Trophoblast cell (in vitro differentiated cells and primary cell): ENCODE data around the gene DCX.

ENCODE experiments used
- DNase-seq, 2 donors: peaks; one replicate each; pipeline ENCODE4 v3.0.0-alpha.2; 2016
- H2AFZ ChIP-seq: 2 replicates; pipeline ENCODE4 v1.6.1; 2013; ENCODE audit warnings: low read length, moderate library complexity, mild to moderate bottlenecking; ENCODE audit not compliant: insufficient read depth, poor library complexity
- H2AK5ac ChIP-seq: 2 replicates; pipeline ENCODE4 v1.6.1; 2013; ENCODE audit warnings: mild to moderate bottlenecking, low read length
- H2BK120ac ChIP-seq: 2 replicates; pipeline ENCODE4 v1.6.1; 2013; ENCODE audit warnings: low read length, mild to moderate bottlenecking, moderate library complexity; ENCODE audit not compliant: insufficient read depth, poor library complexity
- H2BK12ac ChIP-seq: 2 replicates; pipeline ENCODE4 v1.6.1; 2013; ENCODE audit warnings: mild to moderate bottlenecking, low read length, moderate library complexity
- H2BK5ac ChIP-seq: 2 replicates; pipeline ENCODE4 v1.6.1; 2013; ENCODE audit warnings: low read length, low read depth, moderate library complexity, mild to moderate bottlenecking; ENCODE audit not compliant: poor library complexity
- H3K14ac ChIP-seq: 2 replicates; pipeline ENCODE4 v1.6.1; 2013; ENCODE audit warnings: mild to moderate bottlenecking, low read length
- H3K18ac ChIP-seq: 2 replicates; pipeline ENCODE4 v1.6.1; 2013; ENCODE audit warnings: mild to moderate bottlenecking, low read length
- H3K23ac ChIP-seq: 2 replicates; pipeline ENCODE4 v1.6.1; 2013; ENCODE audit warnings: low read length
- H3K27ac ChIP-seq: 2 replicates; pipeline ENCODE4 v1.5.1; 2013; ENCODE audit warnings: low read depth, mild to moderate bottlenecking, inconsistent platforms, low read length, moderate library complexity
- H3K27me3 ChIP-seq: 2 replicates; pipeline ENCODE4 v1.6.1; 2013; ENCODE audit warnings: inconsistent platforms, mild to moderate bottlenecking, low read length, moderate library complexity; ENCODE audit not compliant: insufficient read depth
- H3K36me3 ChIP-seq, 2 experiments: 1 replicate in 1 of 2; 2 replicates in 1 of 2; pipeline ENCODE4 v1.6.1; 2013; ENCODE audit warnings: low read length in 2 of 2, mild to moderate bottlenecking in 2 of 2, moderate library complexity in 1 of 2; ENCODE audit not compliant: insufficient read depth in 2 of 2, control insufficient read depth in 1 of 2
- H3K4ac ChIP-seq: 2 replicates; pipeline ENCODE4 v1.6.1; 2013; ENCODE audit warnings: low read depth, mild to moderate bottlenecking, low read length, moderate library complexity
- H3K4me1 ChIP-seq, 2 experiments: 1 replicate in 1 of 2; 2 replicates in 1 of 2; pipeline ENCODE4 v1.6.1; 2013; ENCODE audit warnings: low read length in 2 of 2, mild to moderate bottlenecking in 2 of 2, moderate library complexity in 1 of 2; ENCODE audit not compliant: insufficient read depth in 2 of 2, control insufficient read depth in 1 of 2
- H3K4me2 ChIP-seq: 2 replicates; pipeline ENCODE4 v1.6.1; 2013; ENCODE audit warnings: inconsistent platforms, mild to moderate bottlenecking, low read length, moderate library complexity
- H3K4me3 ChIP-seq: 2 replicates; pipeline ENCODE4 v1.5.1; 2013; ENCODE audit warnings: mild to moderate bottlenecking, low read depth, low read length, inconsistent platforms
- H3K79me1 ChIP-seq: one replicate; pipeline ENCODE4 v1.6.1; 2013; ENCODE audit warnings: low read length
- H3K79me2 ChIP-seq: 2 replicates; pipeline ENCODE4 v1.6.1; 2013; ENCODE audit warnings: low read length, mild to moderate bottlenecking; ENCODE audit not compliant: control insufficient read depth, insufficient read depth, poor library complexity
- H3K9ac ChIP-seq: 2 replicates; pipeline ENCODE4 v1.6.1; 2013; ENCODE audit warnings: mild to moderate bottlenecking, low read length
- H3K9me3 ChIP-seq: 2 replicates; pipeline ENCODE4 v1.6.1; 2013; ENCODE audit warnings: low read depth, mild to moderate bottlenecking, control low read depth, inconsistent platforms, low read length; ENCODE audit not compliant: insufficient read depth
- H4K12ac ChIP-seq: 2 replicates; pipeline ENCODE4 v1.6.1; 2013; ENCODE audit warnings: low read depth, mild to moderate bottlenecking, low read length, moderate library complexity
- H4K8ac ChIP-seq: 2 replicates; pipeline ENCODE4 v1.6.1; 2013; ENCODE audit warnings: low read depth, mild to moderate bottlenecking, low read length, moderate library complexity
- H4K91ac ChIP-seq: one replicate; pipeline ENCODE4 v1.6.1; 2013; ENCODE audit warnings: low read depth, mild to moderate bottlenecking, low read length, moderate library complexity
- WGBS: extraction: QIAGEN DNeasy Blood & Tissue Kit; methylation state at CpG from one replicate; pipeline ENCODE4 v1.1.7; 2013; ENCODE audit warnings: missing lambda C conversion rate; ENCODE audit not compliant: insufficient read length, insufficient coverage; ENCODE audit errors: extremely low coverage; 5-methylcytosine and 5-hydroxymethylcytosine counted together

The DCX gene

GRCh38 chrX:111387470-111388070 is 24.4 kb downstream of the DCX start:
- no peak overlapping the region for H3K4me2 ChIP-seq
- no peak overlapping the region for H2BK120ac ChIP-seq
- H3K14ac ChIP-seq: no peak overlapping the region
- H3K4me1 ChIP-seq: no peaks in the 10 kb centered on the region
- H3K27ac ChIP-seq: no peak overlapping the region
- H3K9me3 ChIP-seq: no peaks in the 10 kb centered on the region
- H3K27me3 ChIP-seq: no peaks in the 10 kb centered on the region
- no peak overlapping the region for H4K91ac ChIP-seq
- DNase-seq: no peak
- no peaks in the 10 kb centered on the region for H3K79me1 ChIP-seq
- H2AK5ac ChIP-seq: no peak overlapping the region
- H3K9ac ChIP-seq: no peak overlapping the region
- H4K12ac ChIP-seq: no peak overlapping the region
- WGBS: no CpG with 5 or more reads among the region's 3 CpGs
- no peak overlapping the region for H2BK12ac ChIP-seq
- no peak overlapping the region for H2AFZ ChIP-seq
- H2BK5ac ChIP-seq: no peak overlapping the region
- H3K23ac ChIP-seq: no peak overlapping the region
- no peak overlapping the region for H3K18ac ChIP-seq
- H3K36me3 ChIP-seq: no peaks in the 10 kb centered on the region
- H3K4ac ChIP-seq: no peak overlapping the region
- no peak overlapping the region for H4K8ac ChIP-seq
- H3K79me2 ChIP-seq: no peaks in the 10 kb centered on the region
- H3K4me3 ChIP-seq: no peak overlapping the region

GRCh38 chrX:111386615-111387233 is 25.3 kb downstream of the DCX start:
- no peak overlapping the region for H3K4me2 ChIP-seq
- no peak overlapping the region for H3K14ac ChIP-seq
- DNase-seq: peak in 1 of 2 donors; percentile 31
- no peak overlapping the region for H3K9ac ChIP-seq
- no peaks in the 10 kb centered on the region for H3K79me2 ChIP-seq
- H3K4me3 ChIP-seq: no peak overlapping the region
- H4K12ac ChIP-seq: no peak overlapping the region
- H3K18ac ChIP-seq: no peak overlapping the region
- H2BK120ac ChIP-seq: no peak overlapping the region
- H3K23ac ChIP-seq: no peak overlapping the region
- no CpG with 5 or more reads among the region's 5 CpGs for WGBS
- H3K9me3 ChIP-seq: no peaks in the 10 kb centered on the region
- no peaks in the 10 kb centered on the region for H3K27me3 ChIP-seq
- no peak overlapping the region for H2BK5ac ChIP-seq
- no peaks in the 10 kb centered on the region for H3K79me1 ChIP-seq
- H3K4me1 ChIP-seq: no peaks in the 10 kb centered on the region
- H2BK12ac ChIP-seq: no peak overlapping the region
- H2AK5ac ChIP-seq: no peak overlapping the region
- no peaks in the 10 kb centered on the region for H3K36me3 ChIP-seq
- no peak overlapping the region for H2AFZ ChIP-seq
- H4K91ac ChIP-seq: no peak overlapping the region
- H3K4ac ChIP-seq: no peak overlapping the region
- H3K27ac ChIP-seq: no peak overlapping the region
- H4K8ac ChIP-seq: no peak overlapping the region

- no peaks in the 10 kb centered on the region for H3K27me3 ChIP-seq
- no peaks in the 10 kb centered on the region for H3K79me1 ChIP-seq
- no peak overlapping the region for H2AK5ac ChIP-seq
- no peaks in the 10 kb centered on the region for H3K79me2 ChIP-seq
- no peak overlapping the region for H2AFZ ChIP-seq
- no peaks in the 10 kb centered on the region for H3K9me3 ChIP-seq
- WGBS: no CpG with 5 or more reads among the region's 4 CpGs
- H4K8ac ChIP-seq: no peak overlapping the region
- H3K36me3 ChIP-seq: no peaks in the 10 kb centered on the region
- no peak overlapping the region for H4K12ac ChIP-seq
- H3K27ac ChIP-seq: no peak overlapping the region
- no peak overlapping the region for H3K4me3 ChIP-seq
- H3K4me1 ChIP-seq: no peaks in the 10 kb centered on the region
- no peak overlapping the region for H3K23ac ChIP-seq
- H3K4me2 ChIP-seq: no peak overlapping the region
- no peak overlapping the region for H2BK12ac ChIP-seq
- no peak overlapping the region for H4K91ac ChIP-seq
- no peak overlapping the region for H2BK120ac ChIP-seq
- H2BK5ac ChIP-seq: no peak overlapping the region
- H3K9ac ChIP-seq: no peak overlapping the region
- no peak overlapping the region for H3K18ac ChIP-seq
- no peak for DNase-seq
- H3K4ac ChIP-seq: no peak overlapping the region
- no peak overlapping the region for H3K14ac ChIP-seq
Measured at GRCh38 chrX:111386077-111386476, 25.9 kb downstream of the DCX start.

- no peak overlapping the region for H3K27ac ChIP-seq
- no peak overlapping the region for H2BK120ac ChIP-seq
- H2AK5ac ChIP-seq: no peak overlapping the region
- H4K8ac ChIP-seq: no peak overlapping the region
- no peak overlapping the region for H2AFZ ChIP-seq
- H3K4me1 ChIP-seq: no peaks in the 10 kb centered on the region
- DNase-seq: no peak
- H2BK12ac ChIP-seq: no peak overlapping the region
- no peak overlapping the region for H3K4ac ChIP-seq
- H3K79me1 ChIP-seq: no peaks in the 10 kb centered on the region
- H3K4me2 ChIP-seq: no peak overlapping the region
- no peak overlapping the region for H4K12ac ChIP-seq
- H3K14ac ChIP-seq: no peak overlapping the region
- H3K4me3 ChIP-seq: no peak overlapping the region
- no peak overlapping the region for H3K9ac ChIP-seq
- no peak overlapping the region for H2BK5ac ChIP-seq
- H3K27me3 ChIP-seq: no peaks in the 10 kb centered on the region
- no peaks in the 10 kb centered on the region for H3K9me3 ChIP-seq
- no peak overlapping the region for H3K18ac ChIP-seq
- no peak overlapping the region for H4K91ac ChIP-seq
- H3K79me2 ChIP-seq: no peaks in the 10 kb centered on the region
- no peaks in the 10 kb centered on the region for H3K36me3 ChIP-seq
- H3K23ac ChIP-seq: no peak overlapping the region
Measured at GRCh38 chrX:111382277-111382676, 29.7 kb downstream of the DCX start.
